Activated T-cell treated with anti-CD3 and anti-CD28 coated beads, Interleukin-2, amount 50 U/mL, for 24 hours (primary cell): ENCODE measurements around the gene LIG4.

Experiments
- DNase-seq: peaks from one replicate; pipeline ENCODE4 v3.0.0-alpha.2; 2020
- H3K27ac Mint-ChIP-seq: 2 replicates; pipeline ENCODE4 v1.8.0; 2020; ENCODE audit warnings: mild to moderate bottlenecking, mixed read lengths
- H3K27me3 Mint-ChIP-seq: 2 replicates; pipeline ENCODE4 v1.8.0; 2020; ENCODE audit warnings: mixed read lengths
- H3K36me3 Mint-ChIP-seq: 2 replicates; pipeline ENCODE4 v1.8.0; 2020; ENCODE audit warnings: low read depth, mixed read lengths
- H3K4me1 Mint-ChIP-seq: 2 replicates; pipeline ENCODE4 v1.8.0; 2020; ENCODE audit warnings: low read depth, mixed read lengths
- H3K4me3 Mint-ChIP-seq: 2 replicates; pipeline ENCODE4 v1.8.0; 2020; ENCODE audit warnings: mild to moderate bottlenecking, moderate library complexity, mixed read lengths
- H3K9me3 Mint-ChIP-seq: 2 replicates; pipeline ENCODE4 v1.8.0; 2020; ENCODE audit warnings: mixed read lengths

The LIG4 gene

GRCh38 chr13:108168929-108169328 is 46.4 kb downstream of the LIG4 start:
- H3K27me3 Mint-ChIP-seq: peaks cover 24% of the 10 kb centered on the region
- H3K4me3 Mint-ChIP-seq: no peak overlapping the region
- H3K27ac Mint-ChIP-seq: no peak overlapping the region
- H3K9me3 Mint-ChIP-seq: peaks cover 29% of the 10 kb centered on the region
- DNase-seq: no peak
- H3K36me3 Mint-ChIP-seq: no peaks in the 10 kb centered on the region
- H3K4me1 Mint-ChIP-seq: no peaks in the 10 kb centered on the region

DNA sequence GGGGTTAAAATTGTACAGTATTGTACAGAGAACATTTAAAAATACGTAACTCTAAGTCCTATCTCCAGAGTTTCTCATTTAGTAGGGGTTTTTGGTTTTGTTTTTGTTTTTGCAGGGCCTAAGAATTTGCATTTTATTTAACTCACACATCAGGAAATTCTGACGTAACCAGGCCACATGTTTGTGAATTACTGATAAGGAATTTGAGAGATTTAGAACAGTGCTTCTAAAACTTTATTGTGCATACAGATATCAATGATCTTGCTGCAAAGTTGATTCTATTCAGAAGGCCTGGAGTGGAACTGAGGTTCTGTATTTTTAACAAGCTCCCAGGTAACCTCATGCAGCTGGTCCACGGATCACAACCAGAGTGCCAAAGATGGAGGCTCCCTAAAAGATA is 49.3 kb downstream of the LIG4 start:
- H3K4me3 Mint-ChIP-seq: no peak overlapping the region
- no peaks in the 10 kb centered on the region for H3K4me1 Mint-ChIP-seq
- no peaks in the 10 kb centered on the region for H3K36me3 Mint-ChIP-seq
- peaks cover 13% of the 10 kb centered on the region for H3K9me3 Mint-ChIP-seq
- H3K27ac Mint-ChIP-seq: no peak overlapping the region
- H3K27me3 Mint-ChIP-seq: peaks cover 10% of the 10 kb centered on the region
- DNase-seq: no peak

DNA sequence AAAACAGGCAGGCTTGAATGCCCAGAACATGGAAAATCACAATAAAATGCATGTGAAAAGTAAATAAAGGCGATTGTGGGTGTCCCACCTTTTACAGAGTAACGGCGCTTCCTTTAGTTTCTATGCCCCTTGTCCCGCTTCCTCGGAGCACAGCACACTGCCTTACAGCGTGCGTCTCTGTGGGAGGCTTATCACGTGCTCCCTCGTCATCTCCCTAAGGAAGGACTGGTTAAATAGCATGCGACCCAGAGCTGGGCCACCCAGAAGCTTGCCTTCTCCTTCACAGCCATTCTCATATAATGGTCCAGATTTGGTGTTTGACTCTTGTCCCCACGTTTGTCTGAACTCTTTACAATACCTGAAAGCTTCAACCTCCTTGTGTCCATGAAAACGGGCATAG is 56.6 kb downstream of the LIG4 start:
- no peaks in the 10 kb centered on the region for H3K9me3 Mint-ChIP-seq
- H3K4me1 Mint-ChIP-seq: no peaks in the 10 kb centered on the region
- no peak overlapping the region for H3K27ac Mint-ChIP-seq
- H3K4me3 Mint-ChIP-seq: no peak overlapping the region
- no peaks in the 10 kb centered on the region for H3K36me3 Mint-ChIP-seq
- no peak for DNase-seq
- H3K27me3 Mint-ChIP-seq: peaks cover 8% of the 10 kb centered on the region
